Measurements from ENCODE around the gene PSTK.

GRCh38 chr10:123011987-123012386 is 31.8 kb downstream of the PSTK start:
- TF ChIP-seq POLR2A (IDR thresholded peaks at IDR 0.05) (no peak), CTCF (IDR thresholded peaks at IDR 0.05) (no peak)
